H1 (cell line): ENCODE results near the gene MMUT. TPM values are rescaled to one million over a fixed set of nuclear protein-coding genes. Genes with fewer than 3 reads are reported as not detected.

Source experiments
- CTCF ChIA-PET: fragments of 300-600 bp; sonication (Branson Sonifier 250); formaldehyde crosslinking; loops from one replicate; lab custom pipeline; 2021; ENCODE audit not compliant: partially characterized antibody; lab: Charles Lee
- POLR2A ChIA-PET: fragments of 300-600 bp; sonication (Branson Sonifier 250); formaldehyde crosslinking; loops from one replicate; lab custom pipeline; 2021; ENCODE audit warnings: inconsistent platforms; ENCODE audit not compliant: partially characterized antibody; lab: Charles Lee
- DNase-seq, 2 experiments: peaks; one replicate each; pipeline versions ENCODE4 v3.0.0 to v3.0.0-alpha.2; 2010 to 2022; ENCODE audit warnings: low spot score in 2 of 2, low read depth in 1 of 2, mixed read lengths in 1 of 2
- FAIRE-seq: peaks from 2 replicates; lab custom pipeline; 2011; peaks lifted over from hg19 to GRCh38; lab: Jason Lieb, UNC
- H2AFZ ChIP-seq: 2 replicates; pipeline ENCODE4 v1.8.1; 2012; ENCODE audit warnings: low read length, inconsistent platforms
- H2AK5ac ChIP-seq: 2 replicates; pipeline ENCODE4 v1.6.1; 2013; ENCODE audit warnings: low read depth, low read length
- H2BK120ac ChIP-seq: replicated peaks from 2 replicates; pipeline ENCODE3; 2013; ENCODE audit warnings: low read depth, low read length, inconsistent platforms
- H2BK12ac ChIP-seq: 2 replicates; pipeline ENCODE4 v1.6.1; 2013; ENCODE audit warnings: low read depth, low read length
- H2BK15ac ChIP-seq: 2 replicates; pipeline ENCODE4 v1.6.1; 2013; ENCODE audit warnings: low read length
- H2BK20ac ChIP-seq: 2 replicates; pipeline ENCODE4 v1.6.1; 2013; ENCODE audit warnings: low read length
- H2BK5ac ChIP-seq: 2 replicates; pipeline ENCODE4 v1.6.1; 2013; ENCODE audit warnings: low read depth, low read length
- H3K14ac ChIP-seq: 2 replicates; pipeline ENCODE4 v1.6.1; 2013; ENCODE audit warnings: inconsistent platforms; ENCODE audit not compliant: insufficient read length
- H3K18ac ChIP-seq: 2 replicates; pipeline ENCODE4 v1.6.1; 2013; ENCODE audit warnings: low read length; ENCODE audit errors: extremely low read depth
- H3K23ac ChIP-seq: 2 replicates; pipeline ENCODE4 v1.6.1; 2013; ENCODE audit warnings: inconsistent platforms; ENCODE audit not compliant: insufficient read length
- H3K23me2 ChIP-seq: 2 replicates; pipeline ENCODE4 v1.6.1; 2013; ENCODE audit warnings: low read depth, low read length
- H3K27ac ChIP-seq: 2 replicates; pipeline ENCODE4 v1.6.1; 2011; ENCODE audit warnings: low read depth, low read length, inconsistent platforms
- H3K27me3 ChIP-seq, 4 experiments: replicated peaks in 1 of 4; 1 replicate in 1 of 4; 2 replicates in 3 of 4; pipeline versions ENCODE4 v1.6.1 to v1.8.1; 2011 to 2013; ENCODE audit warnings: low read length in 3 of 4, mild to moderate bottlenecking in 3 of 4, inconsistent platforms in 2 of 4, mixed read lengths in 2 of 4, moderate library complexity in 1 of 4; ENCODE audit not compliant: control insufficient read depth in 3 of 4, insufficient read depth in 3 of 4; ENCODE audit errors: extremely low read depth in 1 of 4
- H3K36me3 ChIP-seq, 4 experiments: 2 replicates each; pipeline versions ENCODE4 v1.6.1 to v1.8.1; 2011 to 2013; ENCODE audit warnings: mild to moderate bottlenecking in 4 of 4, low read length in 3 of 4, moderate library complexity in 2 of 4, control low read depth in 1 of 4, inconsistent platforms in 1 of 4; ENCODE audit not compliant: insufficient read depth in 4 of 4, control insufficient read depth in 2 of 4
- H3K4ac ChIP-seq: replicated peaks from 2 replicates; pipeline ENCODE3; 2013; ENCODE audit warnings: low read length, low read depth, mixed read lengths, inconsistent platforms; ENCODE audit not compliant: insufficient read length
- H3K4me1 ChIP-seq, 4 experiments: replicated peaks in 1 of 4; 1 replicate in 1 of 4; 2 replicates in 3 of 4; pipeline versions ENCODE4 v1.6.1 to v1.8.1; 2011 to 2013; ENCODE audit warnings: low read length in 3 of 4, inconsistent platforms in 2 of 4, mixed read lengths in 1 of 4; ENCODE audit not compliant: insufficient read depth in 4 of 4, control insufficient read depth in 3 of 4
- H3K4me2 ChIP-seq, 2 experiments: 2 replicates each; pipeline versions ENCODE4 v1.6.1 to v1.8.1; 2011 to 2013; ENCODE audit warnings: low read depth in 2 of 2, low read length in 2 of 2, control low read depth in 1 of 2, inconsistent platforms in 1 of 2, mild to moderate bottlenecking in 1 of 2; ENCODE audit not compliant: insufficient read depth in 1 of 2
- H3K4me3 ChIP-seq, 4 experiments: fragments of 200-600, 300-600 bp in 1 of 4; sonication (generic), shearing (Covaris generic), sonication (Bioruptor Twin) in 1 of 4; 2 replicates each; pipeline versions ENCODE4 v1.5.1 to v1.8.1; 2011 to 2016; ENCODE audit warnings: low read length in 4 of 4, low read depth in 3 of 4, control low read depth in 2 of 4, inconsistent platforms in 2 of 4, mild to moderate bottlenecking in 2 of 4, mixed read lengths in 1 of 4, moderate library complexity in 1 of 4; ENCODE audit not compliant: insufficient read depth in 2 of 4; ENCODE audit errors: extremely low read depth in 1 of 4
- H3K56ac ChIP-seq: replicated peaks from 2 replicates; pipeline ENCODE3; 2013; ENCODE audit warnings: low read depth, mild to moderate bottlenecking, mixed read lengths, low read length, inconsistent platforms; ENCODE audit not compliant: insufficient read length
- H3K79me1 ChIP-seq: 2 replicates; pipeline ENCODE4 v1.6.1; 2013; ENCODE audit warnings: low read depth, low read length, control low read depth
- H3K79me2 ChIP-seq, 2 experiments: 2 replicates each; pipeline versions ENCODE4 v1.6.1 to v1.8.1; 2012 to 2013; ENCODE audit warnings: low read length in 2 of 2, mild to moderate bottlenecking in 2 of 2, inconsistent platforms in 1 of 2; ENCODE audit not compliant: insufficient read depth in 2 of 2, control insufficient read depth in 1 of 2
- H3K9ac ChIP-seq, 4 experiments: replicated peaks in 1 of 4; 1 replicate in 1 of 4; 2 replicates in 3 of 4; pipeline versions ENCODE4 v1.6.1 to v1.8.1; 2011 to 2013; ENCODE audit warnings: low read depth in 3 of 4, low read length in 3 of 4, control low read depth in 2 of 4, mild to moderate bottlenecking in 2 of 4, moderate library complexity in 2 of 4, inconsistent platforms in 1 of 4; ENCODE audit errors: extremely low read depth in 1 of 4
- H3K9me3 ChIP-seq, 2 experiments: 2 replicates each; pipeline versions ENCODE4 v1.6.1 to v1.8.1; 2012 to 2013; ENCODE audit warnings: mild to moderate bottlenecking in 2 of 2, moderate library complexity in 2 of 2, control low read depth in 1 of 2, inconsistent platforms in 1 of 2, low read depth in 1 of 2, low read length in 1 of 2, mixed read lengths in 1 of 2; ENCODE audit not compliant: insufficient read depth in 2 of 2
- H4K20me1 ChIP-seq, 2 experiments: replicated peaks in 1 of 2; 2 replicates each; pipeline versions ENCODE3 to v1.8.1; 2011 to 2013; ENCODE audit warnings: inconsistent platforms in 2 of 2, low read length in 2 of 2, mild to moderate bottlenecking in 1 of 2; ENCODE audit not compliant: insufficient read depth in 2 of 2, control insufficient read depth in 1 of 2
- H4K5ac ChIP-seq: 2 replicates; pipeline ENCODE4 v1.6.1; 2013; ENCODE audit warnings: low read length, low read depth, mixed read lengths, inconsistent platforms; ENCODE audit not compliant: insufficient read length
- H4K8ac ChIP-seq: 2 replicates; pipeline ENCODE4 v1.8.0; 2013; ENCODE audit warnings: mild to moderate bottlenecking, moderate library complexity, low read length, inconsistent platforms; ENCODE audit not compliant: insufficient read depth; ENCODE audit errors: extremely low read depth
- H4K91ac ChIP-seq: replicated peaks from 2 replicates; pipeline ENCODE3; 2013; ENCODE audit warnings: low read length, mixed read lengths, inconsistent platforms; ENCODE audit not compliant: insufficient read length
- KDM4A ChIP-seq: IDR thresholded peaks from one replicate; pipeline ENCODE4 v1.7.1; 2012; ENCODE audit warnings: low read depth, mild to moderate bottlenecking, moderate library complexity, low read length, inconsistent platforms; ENCODE audit not compliant: severe bottlenecking
- SP2 ChIP-seq: IDR thresholded peaks from 2 replicates; pipeline ENCODE4 v1.6.1; 2012; ENCODE audit warnings: mild to moderate bottlenecking, low read length, inconsistent platforms
- WGBS, 2 experiments: shearing (Covaris generic) in 1 of 2; methylation state at CpG; one replicate each; pipeline versions ENCODE4 v1.1.6 to v1.1.7; 2013 to 2015; ENCODE audit warnings: low lambda C conversion rate in 2 of 2, mixed read lengths in 2 of 2, inconsistent platforms in 1 of 2, low coverage in 1 of 2, missing lambda C conversion rate in 1 of 2; ENCODE audit not compliant: insufficient replicate concordance in 2 of 2, insufficient coverage in 1 of 2, insufficient read length in 1 of 2; ENCODE audit errors: extremely low coverage in 1 of 2, missing lambda C conversion rate in 1 of 2; 5-methylcytosine and 5-hydroxymethylcytosine counted together
- polyA plus RNA-seq, 7 experiments: library from polyadenylated mRNA; depleted of rRNA in 3 of 7; stranded (reverse) in 5 of 7; unstranded in 2 of 7; fragments of >200 nt in 5 of 7; fragments of 200-250 nt in 2 of 7; gene quantifications; 1 replicate in 5 of 7; 2 replicates in 1 of 7; 4 replicates in 1 of 7; pipeline versions ENCODE4 v1.2.1 to v1.2.3, GENCODE V29; 2011 to 2013; ENCODE audit warnings: missing spikeins in 2 of 7, mixed read lengths in 2 of 7
- total RNA-seq: library from RNA; stranded (reverse); fragmentation: NEBNext Ultra II Directional; extraction: Animal tissue kit (Norgen Biotek cat#: 25700); gene quantifications from 2 replicates; pipeline ENCODE4 v1.2.1, GENCODE V29; 2021

Gene MMUT
- total and polyA plus RNA-seq, 2 of the 8 experiments (the other 6 are each of a cell fraction or from before 2014, with no cell fraction given), result 5.2 to 13.0 TPM

DNA sequence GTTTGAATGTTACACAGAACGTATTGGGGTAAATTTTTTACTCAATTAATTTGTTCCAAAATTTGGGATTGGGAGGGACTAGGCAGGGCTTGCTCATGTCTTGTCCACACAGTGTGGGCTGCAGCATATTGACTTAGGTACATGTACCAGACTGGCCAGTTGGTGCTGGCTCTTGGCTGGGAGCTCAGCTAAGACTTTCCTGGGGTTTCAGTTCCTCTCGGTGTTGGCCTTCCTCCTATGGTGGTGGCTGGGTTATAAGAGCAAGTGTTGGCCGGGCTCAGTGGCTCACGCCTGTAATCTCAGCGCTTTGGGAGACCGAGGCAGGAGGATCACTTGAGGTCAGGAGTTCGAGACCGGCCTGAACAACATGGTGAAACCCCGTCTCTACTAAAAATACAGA is 5.0 kb upstream of the MMUT start:
- Histone ChIP-seq H3K23ac (no peak overlapping the region), H3K27ac (no peak overlapping the region), H2BK20ac (no peak overlapping the region), H4K8ac (0 out of 2 replicates have a peak overlapping the region, but pooled peaks have one; percentile 5), H3K27me3 (no peaks in the 10 kb centered on the region), H3K4me1 (no peaks in the 10 kb centered on the region), H3K4me3 (no peak overlapping the region), H2BK120ac (no peak overlapping the region), H4K91ac (no peak overlapping the region), H3K36me3 (peaks cover 4 to 24% (median 10%) of the 10 kb centered on the region in 4 experiments; a peak in 5 of 8 replicates), H3K14ac (no peak overlapping the region), H3K79me2 (peaks cover 13 to 69% of the 10 kb centered on the region in 2 experiments), H3K9ac (no peak overlapping the region), H3K4me2 (no peak overlapping the region), H3K9me3 (no peaks in the 10 kb centered on the region), H3K79me1 (0 out of 2 replicates have a peak, but pooled peaks cover 6% of the 10 kb centered on the region), H3K4ac (no peak overlapping the region), H2BK15ac (no peak overlapping the region), H3K18ac (no peak overlapping the region), H2BK12ac (no peak overlapping the region), H3K23me2 (no peaks in the 10 kb centered on the region), H3K56ac (no peak overlapping the region), H2BK5ac (no peak overlapping the region), H2AFZ (no peak overlapping the region), H4K5ac (no peak overlapping the region), H2AK5ac (no peak overlapping the region), H4K20me1 (peaks cover 1 to 3% of the 10 kb centered on the region in 2 experiments)
- 95% methylated on average over 9 of the region's 9 CpGs; no CpG with 5 or more reads in 1 of the 2 experiments for WGBS, 2 experiments
- ChIA-PET CTCF (interaction anchor here (1.0 to 1.8 kb wide), 2 partner anchors 15 to 44 kb away, joined by 4 to 5 read pairs; no protein-coding TSS in a partner anchor), POLR2A (no interaction called here)
- TF ChIP-seq KDM4A, result no peak
- TF ChIP-seq SP2, result no peak
- no peak for DNase-seq
- FAIRE-seq, result no peak
